Airway epithelial cell (primary cell): ENCODE results near the gene TXLNG. TPM values are rescaled to one million over a fixed set of nuclear protein-coding genes. Genes with fewer than 3 reads are reported as not detected.

Source experiments
- total RNA-seq: library from RNA; depleted of rRNA; stranded (reverse); fragments of >200 nt; gene quantifications from 2 replicates; pipeline ENCODE4 v1.2.3, GENCODE V29; 2015

The TXLNG gene
- 14.1 and 15.2 TPM in 2 replicates for total RNA-seq

GRCh38 chrX:16786139-16786790 is at the start of gene TXLNG:
TSS of gene TXLNG (plus strand) at chrX:16786466. CDS start at chrX:16786488, 22 bp downstream.

DNA sequence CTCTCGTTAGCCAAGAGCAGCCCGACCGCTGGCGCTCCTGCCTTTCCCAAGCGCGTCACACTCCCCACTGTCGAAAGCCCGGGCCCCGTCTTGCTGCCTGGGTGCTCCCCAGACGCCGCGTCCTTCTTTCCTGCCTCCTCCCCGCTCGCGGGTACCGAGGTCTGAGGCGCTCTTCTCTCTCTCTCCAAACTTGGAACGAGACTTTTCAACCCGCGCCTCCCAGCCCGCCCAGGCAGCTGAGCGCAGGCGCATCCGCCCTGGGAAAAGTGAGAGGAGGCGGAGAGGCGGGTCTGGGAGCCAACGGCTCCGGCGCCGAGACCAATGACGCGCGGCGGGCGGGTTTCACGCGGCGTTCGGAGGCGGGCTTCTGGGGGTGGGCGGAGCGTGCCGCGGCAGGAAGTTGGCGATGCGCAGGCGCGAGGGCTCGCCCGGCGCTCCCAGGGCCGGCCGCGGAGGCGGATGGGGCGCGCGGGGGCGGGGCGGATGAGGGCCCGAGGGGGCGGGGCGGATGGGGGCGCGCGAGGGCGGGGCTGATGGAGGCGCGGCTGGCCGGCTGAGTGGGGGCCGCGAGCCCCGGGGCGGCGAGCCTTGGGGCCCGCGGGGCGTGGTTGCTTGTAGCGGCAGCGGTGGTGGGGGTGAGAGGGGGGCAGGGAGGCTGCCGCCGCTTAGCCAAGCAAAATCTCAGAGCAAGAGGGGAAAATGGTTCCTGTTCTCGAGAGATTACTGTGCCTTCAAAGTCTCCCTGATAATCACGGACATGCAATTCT is 84.0 kb downstream of the TXLNG start, which contains the start of gene RBBP7:
RBBP7 (minus strand) TSS at position 268 of the 767 bp plus-strand sequence. CDS start 309 bp downstream, outside the sequence.

Other genes with a start within 250 kb of the TXLNG start
- gene S100G, start 136.3 kb upstream of the TXLNG start, total RNA-seq, result not detected in 2 replicates
- 9.3 and 11.4 TPM in 2 replicates for gene CTPS2, start 73.8 kb upstream of the TXLNG start, total RNA-seq
- gene SYAP1, start 66.9 kb upstream of the TXLNG start, total RNA-seq, result 22.8 and 28.1 TPM in 2 replicates
- gene RBBP7, start 83.9 kb downstream of the TXLNG start, total RNA-seq, result 107 and 121 TPM in 2 replicates
- 1.2 and 1.5 TPM in 2 replicates for gene REPS2, start 160.2 kb downstream of the TXLNG start, total RNA-seq